ENCODE measurements around the gene FAAP20. TPM values are rescaled to one million over a fixed set of nuclear protein-coding genes. Genes with fewer than 3 reads are reported as not detected.

Gene FAAP20
- total RNA-seq, 1 experiment from 2014 or later, result 112 TPM

DNA sequence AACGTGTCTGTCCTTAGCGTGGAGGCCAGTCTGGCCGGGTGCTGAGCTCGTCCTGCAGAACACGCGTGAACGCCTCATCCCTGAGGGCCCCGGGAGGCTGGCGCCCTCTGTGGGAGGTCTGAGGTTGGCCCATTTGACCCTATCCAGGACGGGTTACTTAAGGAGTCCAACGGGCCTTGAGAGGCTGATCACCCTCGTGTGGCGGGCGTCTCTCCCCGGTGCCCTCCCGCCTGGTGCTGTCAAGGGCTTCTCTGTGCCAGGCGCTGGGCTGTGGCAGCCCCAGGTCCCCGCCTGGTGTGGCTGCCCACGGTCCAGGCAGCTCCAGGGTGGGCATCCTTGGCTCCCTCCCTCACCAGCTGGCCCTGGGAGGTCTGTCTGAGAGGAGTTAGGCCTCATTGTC lies 43.2 kb upstream of the FAAP20 start:
- no peak overlapping the region for H3K9ac ChIP-seq (ENCODE audit: low read length)
- no peak overlapping the region for H3K27ac ChIP-seq (ENCODE audit: low read depth, low read length)
- H3K27me3 ChIP-seq (ENCODE audit: insufficient read depth, low read length), result no peaks in the 10 kb centered on the region
- RAD21 ChIA-PET (ENCODE audit: low non-redundant PET in 1 of 2, low total read pairs in 2 of 2, uncharacterized antibody in 2 of 2, unreplicated experiment in 2 of 2), result no interaction called here
- H3K79me2 ChIP-seq (ENCODE audit: insufficient read depth, low read length), result peaks cover 100% of the 10 kb centered on the region
- peaks cover 6% of the 10 kb centered on the region; the same call in 1 of the 2 replicates for H4K20me1 ChIP-seq (ENCODE audit: insufficient read depth)
- ATAC-seq (peak; percentile 77), DNase-seq (ENCODE audit: low read depth, low spot score) (no peak)
- BruUV-seq (replicated peaks), result no TSS peak
- no peak overlapping the region for H3K4me2 ChIP-seq (ENCODE audit: low read length)
- POLR2A ChIA-PET, result no interaction called here
- H3K4me3 ChIP-seq (replicated peaks in 1 of 2; ENCODE audit: low read depth in 1 of 2, low read length in 2 of 2), result no peak overlapping the region
- H3K9me2 ChIP-seq (ENCODE audit: insufficient read depth), result no peaks in the 10 kb centered on the region
- H3K9me3 ChIP-seq (ENCODE audit: control insufficient read depth in 1 of 2, insufficient read depth in 1 of 2, low read depth in 1 of 2, low read length in 2 of 2), result no peaks in the 10 kb centered on the region
- no peak overlapping the region for H2AFZ ChIP-seq (ENCODE audit: low read depth, low read length, poor library complexity, severe bottlenecking)
- no peaks in the 10 kb centered on the region for H3K4me1 ChIP-seq (ENCODE audit: control insufficient read depth in 1 of 2, insufficient read depth in 2 of 2, low read length in 2 of 2)
- intact Hi-C loops (cut with micrococcal nuclease), result no loop called here
- CTCF ChIA-PET, result interaction anchor here (1.0 kb wide), 1 partner anchor 43 kb away, joined by 3 read pairs; the partner anchor contains the start of gene FAAP20
- peaks cover 0 to 9% of the 10 kb centered on the region in 2 experiments; a peak in 2 of 4 replicates for H3K36me3 ChIP-seq (ENCODE audit: control insufficient read depth in 1 of 2, insufficient read depth in 2 of 2, low read length in 2 of 2)
- TF ChIP-seq, protein P1, sequence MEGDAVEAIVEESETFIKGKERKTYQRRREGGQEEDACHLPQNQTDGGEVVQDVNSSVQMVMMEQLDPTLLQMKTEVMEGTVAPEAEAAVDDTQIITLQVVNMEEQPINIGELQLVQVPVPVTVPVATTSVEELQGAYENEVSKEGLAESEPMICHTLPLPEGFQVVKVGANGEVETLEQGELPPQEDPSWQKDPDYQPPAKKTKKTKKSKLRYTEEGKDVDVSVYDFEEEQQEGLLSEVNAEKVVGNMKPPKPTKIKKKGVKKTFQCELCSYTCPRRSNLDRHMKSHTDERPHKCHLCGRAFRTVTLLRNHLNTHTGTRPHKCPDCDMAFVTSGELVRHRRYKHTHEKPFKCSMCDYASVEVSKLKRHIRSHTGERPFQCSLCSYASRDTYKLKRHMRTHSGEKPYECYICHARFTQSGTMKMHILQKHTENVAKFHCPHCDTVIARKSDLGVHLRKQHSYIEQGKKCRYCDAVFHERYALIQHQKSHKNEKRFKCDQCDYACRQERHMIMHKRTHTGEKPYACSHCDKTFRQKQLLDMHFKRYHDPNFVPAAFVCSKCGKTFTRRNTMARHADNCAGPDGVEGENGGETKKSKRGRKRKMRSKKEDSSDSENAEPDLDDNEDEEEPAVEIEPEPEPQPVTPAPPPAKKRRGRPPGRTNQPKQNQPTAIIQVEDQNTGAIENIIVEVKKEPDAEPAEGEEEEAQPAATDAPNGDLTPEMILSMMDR (IDR thresholded peaks at IDR 0.05 in 2 of 3, conservative IDR thresholded peaks at IDR 0.05 in 1 of 3; ENCODE audit: borderline replicate concordance in 1 of 3, insufficient read depth in 1 of 3, low read depth in 2 of 3, low read length in 2 of 3), result peak in 2 of 3 experiments; percentile 37 to 42; a peak in 5 of 6 replicates
- TF ChIP-seq CBX3 (IDR thresholded peaks at IDR 0.05; ENCODE audit: low read depth) (no peak), EZH2 (IDR thresholded peaks at IDR 0.05) (no peak)

DNA sequence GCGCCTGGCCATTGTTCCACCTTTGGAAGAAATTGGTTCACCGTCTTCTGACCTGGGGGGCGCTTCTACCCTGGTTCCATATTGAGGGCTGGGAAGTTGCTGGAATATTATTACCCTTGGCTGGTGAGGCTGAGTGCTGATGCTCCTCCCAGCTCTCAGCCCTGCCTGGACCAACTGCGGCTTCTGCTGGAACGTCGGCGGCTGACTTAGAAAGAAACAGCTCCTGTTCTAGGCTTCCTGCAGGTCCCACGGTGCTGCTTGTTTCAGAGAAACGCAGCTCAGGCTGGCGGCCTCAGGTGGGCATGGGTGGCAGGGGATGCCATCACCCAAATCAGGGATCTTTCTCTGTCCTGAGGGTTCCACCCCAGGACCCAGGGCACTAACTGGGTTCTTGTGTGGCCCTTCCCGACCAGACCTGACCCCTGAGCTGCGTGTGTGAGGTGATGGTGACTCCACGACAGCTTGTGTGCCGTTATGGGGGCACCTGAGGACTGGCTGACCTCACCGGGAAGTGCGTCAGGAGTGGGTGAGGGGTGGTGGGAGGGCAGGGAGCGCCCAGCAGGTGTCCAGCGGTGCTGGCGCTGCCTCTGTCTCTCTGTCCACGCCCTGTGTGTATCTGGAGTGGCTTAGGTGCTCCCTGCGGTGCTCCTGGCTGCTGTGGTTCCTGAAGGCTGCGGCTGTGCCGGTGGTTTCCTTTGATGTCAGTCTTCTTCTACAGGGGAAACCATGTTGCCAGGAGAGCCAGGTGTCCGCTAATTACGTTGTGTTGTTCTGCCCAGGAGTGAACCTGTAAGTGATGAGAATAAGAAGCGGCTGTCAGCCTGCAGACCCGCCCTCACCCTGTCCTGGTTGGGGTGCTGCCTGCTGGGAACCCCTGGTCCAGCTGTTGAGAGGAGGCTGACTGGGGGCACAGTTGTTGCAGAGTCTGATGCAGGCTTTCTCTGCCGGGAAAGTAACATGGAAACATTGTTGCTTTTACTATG lies 42.4 kb upstream of the FAAP20 start:
- intact Hi-C loops (cut with micrococcal nuclease), result no loop called here
- H3K9me3 ChIP-seq (ENCODE audit: control insufficient read depth in 1 of 2, insufficient read depth in 1 of 2, low read depth in 1 of 2, low read length in 2 of 2), result no peaks in the 10 kb centered on the region
- H2AFZ ChIP-seq (ENCODE audit: low read depth, low read length, poor library complexity, severe bottlenecking), result no peak overlapping the region
- ATAC-seq (no peak), DNase-seq (ENCODE audit: low read depth, low spot score) (no peak)
- ChIA-PET RAD21 (ENCODE audit: low non-redundant PET in 1 of 2, low total read pairs in 2 of 2, uncharacterized antibody in 2 of 2, unreplicated experiment in 2 of 2) (no interaction called here), POLR2A (no interaction called here), CTCF (interaction anchor here (1.0 kb wide), 1 partner anchor 42 kb away, joined by 3 read pairs; the partner anchor contains the start of gene FAAP20)
- H3K4me3 ChIP-seq (replicated peaks in 1 of 2; ENCODE audit: low read depth in 1 of 2, low read length in 2 of 2), result no peak overlapping the region
- peaks cover 0 to 1% of the 10 kb centered on the region in 2 experiments; a peak in 1 of 4 replicates for H3K4me1 ChIP-seq (ENCODE audit: control insufficient read depth in 1 of 2, insufficient read depth in 2 of 2, low read length in 2 of 2)
- peaks cover 100% of the 10 kb centered on the region for H3K79me2 ChIP-seq (ENCODE audit: insufficient read depth, low read length)
- peaks cover 14% of the 10 kb centered on the region; the same call in 1 of the 2 replicates for H4K20me1 ChIP-seq (ENCODE audit: insufficient read depth)
- H3K27me3 ChIP-seq (ENCODE audit: insufficient read depth, low read length), result no peaks in the 10 kb centered on the region
- H3K36me3 ChIP-seq (ENCODE audit: control insufficient read depth in 1 of 2, insufficient read depth in 2 of 2, low read length in 2 of 2), result peaks cover 0 to 7% of the 10 kb centered on the region in 2 experiments; a peak in 1 of 4 replicates
- BruUV-seq (replicated peaks), result no TSS peak
- H3K27ac ChIP-seq (ENCODE audit: low read depth, low read length), result no peak overlapping the region
- H3K9ac ChIP-seq (ENCODE audit: low read length), result no peak overlapping the region
- H3K4me2 ChIP-seq (ENCODE audit: low read length), result no peak overlapping the region
- no peaks in the 10 kb centered on the region for H3K9me2 ChIP-seq (ENCODE audit: insufficient read depth)
- no peak for TF ChIP-seq EGR1 (IDR thresholded peaks at IDR 0.05; ENCODE audit: low read depth)
- no peak for TF ChIP-seq CEBPB (IDR thresholded peaks at IDR 0.05; ENCODE audit: low read depth)
- TF ChIP-seq, protein P1 (IDR thresholded peaks at IDR 0.05 in 2 of 3, conservative IDR thresholded peaks at IDR 0.05 in 1 of 3; ENCODE audit: borderline replicate concordance in 1 of 3, insufficient read depth in 1 of 3, low read depth in 2 of 3, low read length in 2 of 3), result no peak
- TF ChIP-seq ELF1 (IDR thresholded peaks at IDR 0.05; ENCODE audit: borderline replicate concordance, low read depth), result no peak
- TF ChIP-seq TCF7L2 (IDR thresholded peaks at IDR 0.05; ENCODE audit: borderline replicate concordance, extremely low read depth, insufficient read depth, insufficient read length), result no peak
- no peak for TF ChIP-seq SRF (IDR thresholded peaks at IDR 0.05; ENCODE audit: low read depth)
- no peak for TF ChIP-seq POLR2AphosphoS5 (IDR thresholded peaks at IDR 0.05; ENCODE audit: low read depth, low read length)
- TF ChIP-seq JUND (IDR thresholded peaks at IDR 0.05), result no peak
- no peak for TF ChIP-seq EZH2 (IDR thresholded peaks at IDR 0.05)
- no peak for TF ChIP-seq SIN3A (IDR thresholded peaks at IDR 0.05; ENCODE audit: low read depth)
- no peak for TF ChIP-seq SP1 (IDR thresholded peaks at IDR 0.05; ENCODE audit: low read depth)
- TF ChIP-seq, protein P2, sequence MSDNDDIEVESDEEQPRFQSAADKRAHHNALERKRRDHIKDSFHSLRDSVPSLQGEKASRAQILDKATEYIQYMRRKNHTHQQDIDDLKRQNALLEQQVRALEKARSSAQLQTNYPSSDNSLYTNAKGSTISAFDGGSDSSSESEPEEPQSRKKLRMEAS (IDR thresholded peaks at IDR 0.05), result no peak
- TF ChIP-seq CBX3 (IDR thresholded peaks at IDR 0.05; ENCODE audit: low read depth), result no peak
- no peak for TF ChIP-seq FOSL1 (IDR thresholded peaks at IDR 0.05; ENCODE audit: low read depth)
